RWPE1 (cell line): Measurements from ENCODE around the gene LAMA2.

Source experiments
- CTCF ChIA-PET: fragments of 350-600 bp; sonication (Branson Sonifier 250); formaldehyde crosslinking; extraction: SDS; loops from one replicate; lab custom pipeline; 2021; lab: Yijun Ruan, JAX
- POLR2A ChIA-PET: fragments of 400-600 bp; formaldehyde crosslinking; extraction: SDS; loops from one replicate; lab custom pipeline; 2020; ENCODE audit warnings: antibody characterized with exemption; ENCODE audit not compliant: low non-redundant PET; lab: Yijun Ruan, JAX
- DNase-seq: peaks from one replicate; pipeline ENCODE4 v3.0.0; 2012; ENCODE audit warnings: low spot score
- H3K27ac ChIP-seq: fragments of 450-650 bp; 2 replicates; pipeline ENCODE4 v1.5.1; 2017
- CTCF ChIP-seq: fragments of 450-650 bp; conservative IDR thresholded peaks from 2 replicates; pipeline ENCODE4 v1.5.1; 2017; ENCODE audit warnings: low read depth, mild to moderate bottlenecking

Gene LAMA2

GRCh38 chr6:129508477-129509145 is 625.7 kb downstream of the LAMA2 start:
- DNase-seq, result no peak
- CTCF ChIA-PET, result no interaction called here
- no peak for TF ChIP-seq CTCF
- H3K27ac ChIP-seq, result no peak overlapping the region
- POLR2A ChIA-PET, result no interaction called here

DNA sequence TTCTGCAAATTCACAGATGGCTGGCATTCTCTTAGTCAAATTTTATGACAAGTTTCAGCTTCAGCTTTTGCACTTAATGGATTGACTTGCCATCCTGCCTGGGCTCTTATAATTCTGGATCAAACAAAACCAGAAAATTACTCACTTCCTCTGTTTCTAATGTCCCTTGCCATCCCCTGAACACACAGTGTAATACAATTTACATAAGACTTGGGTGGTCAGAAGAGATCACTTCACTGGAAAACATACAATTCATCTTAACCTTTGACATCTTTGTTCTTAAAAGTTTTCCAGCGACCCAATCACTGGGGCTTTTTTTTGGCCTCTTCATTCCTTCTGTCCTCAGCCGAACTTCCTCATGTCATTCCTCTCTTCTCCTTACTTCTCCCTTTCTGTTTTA is 628.0 kb downstream of the LAMA2 start:
- DNase-seq, result no peak
- H3K27ac ChIP-seq, result no peak overlapping the region
- no peak for TF ChIP-seq CTCF
- CTCF ChIA-PET, result interaction anchor here (0.6 kb wide), 1 partner anchor 12 kb away, joined by 5 read pairs; no protein-coding TSS in a partner anchor
- POLR2A ChIA-PET, result no interaction called here

DNA sequence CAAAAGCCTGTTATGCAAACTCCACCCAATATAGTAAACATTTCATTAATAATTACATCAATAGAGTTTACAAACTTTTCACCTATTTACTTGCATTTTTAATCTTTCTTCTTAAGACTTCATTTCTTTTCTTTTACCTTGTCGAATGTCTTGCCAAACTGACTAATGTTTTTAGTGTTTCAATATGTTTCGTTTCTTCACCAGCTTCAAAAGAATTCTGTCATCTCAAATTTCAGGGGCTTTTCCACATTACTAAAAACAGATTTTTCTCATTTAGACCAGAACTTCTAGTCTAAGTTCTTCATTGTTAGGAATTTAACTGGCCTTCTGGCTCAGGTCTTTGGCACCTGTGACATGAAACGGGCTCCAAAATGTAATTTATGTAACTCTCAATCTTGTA is 630.5 kb downstream of the LAMA2 start:
- CTCF ChIA-PET, result interaction anchor here (0.6 to 0.7 kb wide), 2 partner anchors 217 to 232 kb away, joined by 3 to 4 read pairs; no protein-coding TSS in a partner anchor
- POLR2A ChIA-PET, result no interaction called here
- TF ChIP-seq CTCF, result no peak
- DNase-seq, result no peak
- no peak overlapping the region for H3K27ac ChIP-seq

- DNase-seq, result no peak
- H3K27ac ChIP-seq, result no peak overlapping the region
- POLR2A ChIA-PET, result no interaction called here
- CTCF ChIA-PET, result no interaction called here
- no peak for TF ChIP-seq CTCF
Measured at GRCh38 chr6:129515004-129515403, 632.1 kb downstream of the LAMA2 start.

DNA sequence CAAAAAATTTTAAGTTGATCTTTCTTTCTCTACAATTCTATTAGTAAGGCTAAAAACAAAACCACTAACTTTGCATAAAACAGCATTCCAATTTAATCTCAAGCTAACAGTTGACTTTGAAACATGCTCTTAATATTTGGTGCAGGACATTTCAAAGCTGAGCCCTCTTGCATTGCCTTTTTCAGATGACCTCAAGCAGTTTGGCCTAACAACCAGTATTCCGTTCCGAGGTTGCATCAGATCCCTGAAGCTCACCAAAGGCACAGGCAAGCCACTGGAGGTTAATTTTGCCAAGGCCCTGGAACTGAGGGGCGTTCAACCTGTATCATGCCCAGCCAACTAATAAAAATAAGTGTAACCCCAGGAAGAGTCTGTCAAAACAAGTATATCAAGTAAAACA is 633.1 kb downstream of the LAMA2 start:
- DNase-seq, result no peak
- ChIA-PET CTCF (interaction anchor here (1.4 kb wide), 1 partner anchor 17 kb away, joined by 6 read pairs; no protein-coding TSS in a partner anchor), POLR2A (no interaction called here)
- TF ChIP-seq CTCF, result no peak
- H3K27ac ChIP-seq, result no peak overlapping the region

- ChIA-PET CTCF (interaction anchor here (0.7 to 1.4 kb wide), 2 partner anchors 18 to 90 kb away, joined by 3 to 6 read pairs; no protein-coding TSS in a partner anchor), POLR2A (no interaction called here)
- H3K27ac ChIP-seq, result no peak overlapping the region
- TF ChIP-seq CTCF, result no peak
- no peak for DNase-seq
Measured at GRCh38 chr6:129516787-129517186, 633.8 kb downstream of the LAMA2 start.
